HCT116 (cell line): Measurements from ENCODE around the gene MYRFL.

Experiments used
- ATF3 ChIP-seq: IDR thresholded peaks from 2 replicates; pipeline ENCODE4 v1.6.1; 2012
- CEBPB ChIP-seq: IDR thresholded peaks from 2 replicates; pipeline ENCODE4 v1.6.1; 2012; ENCODE audit warnings: low read depth
- CTCF ChIP-seq, 3 experiments: fragments of 200-600 bp in 1 of 3; sonication (generic) in 1 of 3; IDR thresholded peaks in 2 of 3; conservative IDR thresholded peaks in 1 of 3; 2 replicates each; pipeline ENCODE4 v1.5.1; 2012 to 2017; ENCODE audit warnings: low read depth in 2 of 3, low read length in 2 of 3, antibody characterized with exemption in 1 of 3, borderline replicate concordance in 1 of 3, control low read depth in 1 of 3, mild to moderate bottlenecking in 1 of 3, mixed read lengths in 1 of 3, mixed run types in 1 of 3, moderate library complexity in 1 of 3; ENCODE audit not compliant: insufficient read depth in 1 of 3
- EZH2 ChIP-seq: fragments of 200-600 bp; sonication (generic); IDR thresholded peaks from 2 replicates; pipeline ENCODE4 v1.6.1; 2017; ENCODE audit warnings: antibody characterized with exemption, mixed run types
- JUND ChIP-seq: IDR thresholded peaks from 2 replicates; pipeline ENCODE4 v1.6.1; 2012
- MAX ChIP-seq: IDR thresholded peaks from 2 replicates; pipeline ENCODE4 v1.6.1; 2012
- POLR2A ChIP-seq: IDR thresholded peaks from 2 replicates; pipeline ENCODE4 v1.7.0; 2011; ENCODE audit warnings: borderline replicate concordance; ENCODE audit not compliant: insufficient read depth, insufficient read length; ENCODE audit errors: extremely low read depth
- POLR2AphosphoS5 ChIP-seq: IDR thresholded peaks from 2 replicates; pipeline ENCODE4 v1.6.1; 2011; ENCODE audit warnings: mild to moderate bottlenecking, low read depth, low read length, moderate library complexity
- RAD21 ChIP-seq: IDR thresholded peaks from 2 replicates; pipeline ENCODE4 v1.6.1; 2012; ENCODE audit warnings: low read depth, mild to moderate bottlenecking
- YY1 ChIP-seq: IDR thresholded peaks from 2 replicates; pipeline ENCODE4 v1.6.1; 2011; ENCODE audit warnings: low read length, low read depth, moderate library complexity, mild to moderate bottlenecking; ENCODE audit not compliant: insufficient replicate concordance; ENCODE audit errors: extremely low read depth
- ZBTB33 ChIP-seq: IDR thresholded peaks from 2 replicates; pipeline ENCODE4 v1.6.1; 2011; ENCODE audit warnings: mild to moderate bottlenecking, low read length, moderate library complexity; ENCODE audit not compliant: insufficient replicate concordance; ENCODE audit errors: extremely low read depth

- TF ChIP-seq RAD21 (no peak), CTCF (IDR thresholded peaks at IDR 0.05 in 2 of 3, conservative IDR thresholded peaks at IDR 0.05 in 1 of 3; ENCODE audit: borderline replicate concordance in 1 of 3, insufficient read depth in 1 of 3, low read depth in 2 of 3, low read length in 2 of 3) (no peak), YY1 (no peak), CEBPB (no peak), POLR2A (no peak), ATF3 (no peak), EZH2 (no peak), POLR2AphosphoS5 (no peak), MAX (no peak), ZBTB33 (no peak), JUND (no peak)
Observed at GRCh38 chr12:69991690-69992288, 166.8 kb downstream of the MYRFL start.
